KG1 (cell line): ENCODE measurements around the gene PARP12.

ENCODE experiments used
- DNase-seq: peaks from one replicate; lab custom pipeline; 2025; lab: John Stamatoyannopoulos, UW

PARP12 gene

DNA sequence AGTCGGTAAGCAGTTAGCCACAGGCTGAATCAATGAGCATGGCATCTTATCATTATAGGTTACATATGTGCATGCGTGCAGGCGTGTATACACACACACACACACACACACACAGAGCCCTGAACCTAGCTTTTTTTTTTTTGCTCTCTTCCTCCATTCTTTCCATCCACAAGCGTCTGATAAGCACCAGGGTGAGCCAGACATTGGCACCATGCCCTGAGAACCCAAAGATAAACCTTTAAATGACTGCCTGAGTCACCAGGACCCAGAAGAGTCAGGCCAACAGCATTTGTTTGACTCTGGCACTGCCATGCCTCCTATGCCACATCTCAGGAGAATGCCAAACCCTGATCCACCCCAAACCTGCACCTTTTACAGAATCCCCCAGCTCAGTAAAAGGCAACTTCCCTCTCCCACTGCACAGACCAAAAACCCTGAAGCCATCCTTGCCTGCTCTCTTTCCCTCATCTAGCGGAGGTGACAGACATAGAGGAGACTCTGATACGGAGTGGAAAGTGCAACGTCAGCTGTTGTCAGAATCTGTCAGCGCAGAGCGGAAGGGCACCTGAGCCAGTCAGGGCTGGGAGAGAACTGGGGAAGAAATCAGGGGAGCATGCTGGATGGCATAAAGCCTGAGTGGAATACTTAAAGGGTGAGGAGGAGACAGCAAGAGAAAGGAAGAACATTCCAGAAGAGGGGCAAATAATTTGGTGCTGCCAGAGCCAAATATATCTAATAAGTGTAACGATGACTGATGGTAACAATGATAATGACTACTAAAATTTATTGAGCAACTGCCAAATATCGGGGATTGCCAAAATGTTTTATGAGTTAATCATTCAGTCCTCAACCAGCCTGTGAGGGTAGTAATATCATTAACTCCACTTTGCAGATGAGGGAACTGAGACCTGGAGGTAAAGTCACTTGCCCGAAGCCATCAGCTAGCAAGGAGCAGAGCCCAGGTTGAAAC lies 3.2 kb downstream of the PARP12 start:
- no peak for DNase-seq

DNA sequence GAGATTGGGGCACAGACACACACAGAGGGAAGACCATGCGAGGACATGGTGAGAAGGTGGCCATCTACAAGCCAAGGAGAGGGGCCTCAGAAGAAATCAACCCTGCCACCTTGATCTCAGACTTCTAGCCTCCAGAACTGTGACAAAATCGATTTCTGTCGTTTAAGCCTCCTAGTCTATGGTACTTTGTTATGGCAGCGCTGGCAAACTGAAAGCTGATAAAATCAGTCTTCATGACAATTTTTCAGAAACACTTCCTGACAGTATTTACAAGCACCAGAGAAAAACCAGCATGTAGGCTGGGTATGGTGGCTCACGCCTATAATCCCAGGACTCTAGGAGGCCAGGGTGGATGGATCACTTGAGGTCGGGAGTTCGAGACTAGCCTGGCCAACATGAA lies 4.2 kb downstream of the PARP12 start:
- DNase-seq: no peak

DNA sequence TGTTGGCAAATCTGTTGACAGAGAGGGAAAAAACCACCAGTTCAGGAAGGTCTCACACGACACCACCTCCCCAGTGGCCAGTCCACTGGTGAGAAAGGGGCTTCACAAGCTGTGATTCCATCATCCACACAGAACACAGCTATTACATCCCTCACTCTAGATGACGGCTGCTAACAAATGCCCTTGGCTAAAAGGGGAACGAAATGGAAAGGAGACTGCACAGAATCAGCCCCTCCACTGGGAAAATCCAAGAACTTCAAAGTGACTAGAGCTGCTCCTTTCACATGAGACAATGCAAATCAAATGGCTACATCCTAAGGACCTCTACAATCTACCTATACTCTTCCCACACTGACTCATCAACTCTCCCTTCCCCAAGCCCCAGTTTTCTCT lies 5.6 kb downstream of the PARP12 start:
- no peak for DNase-seq

DNA sequence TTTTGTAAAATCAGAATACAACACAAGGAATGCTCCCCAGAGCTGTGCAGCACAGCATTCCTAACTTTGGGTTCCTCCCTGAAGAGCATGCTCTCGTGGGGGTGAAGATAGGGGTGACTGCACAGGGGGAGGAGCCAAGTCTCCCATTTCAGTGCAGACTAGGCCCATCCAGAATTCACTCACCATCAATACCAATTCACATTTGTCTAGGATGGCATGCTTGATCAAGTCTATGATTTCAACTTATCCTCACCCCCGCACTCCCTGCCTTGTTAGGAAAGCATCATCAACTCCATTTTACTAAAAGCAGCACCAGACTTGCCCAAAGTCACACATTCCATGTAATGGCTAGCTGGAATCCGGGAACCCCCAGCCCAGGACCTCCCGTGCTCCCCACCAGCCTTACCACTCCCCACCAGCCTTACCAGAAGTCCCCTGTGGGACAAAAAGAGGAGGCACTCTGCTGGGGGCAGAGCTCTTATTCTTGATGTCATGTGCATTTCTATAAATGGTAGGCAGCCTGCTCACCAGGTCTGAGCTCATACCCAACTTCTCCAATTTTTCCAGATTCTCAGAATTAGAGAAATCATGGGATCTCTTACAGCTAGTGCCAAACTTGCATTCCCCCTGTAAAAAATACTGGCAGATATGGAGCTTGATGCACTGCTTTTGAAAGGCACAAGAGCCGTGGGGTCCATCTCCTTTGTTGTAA lies 6.2 kb downstream of the PARP12 start:
- DNase-seq: no peak

GRCh38 chr7:140055833-140056232 lies 6.9 kb downstream of the PARP12 start:
- no peak for DNase-seq

- DNase-seq: no peak
Observed at GRCh38 chr7:140054751-140055150, 8.0 kb downstream of the PARP12 start.

DNA sequence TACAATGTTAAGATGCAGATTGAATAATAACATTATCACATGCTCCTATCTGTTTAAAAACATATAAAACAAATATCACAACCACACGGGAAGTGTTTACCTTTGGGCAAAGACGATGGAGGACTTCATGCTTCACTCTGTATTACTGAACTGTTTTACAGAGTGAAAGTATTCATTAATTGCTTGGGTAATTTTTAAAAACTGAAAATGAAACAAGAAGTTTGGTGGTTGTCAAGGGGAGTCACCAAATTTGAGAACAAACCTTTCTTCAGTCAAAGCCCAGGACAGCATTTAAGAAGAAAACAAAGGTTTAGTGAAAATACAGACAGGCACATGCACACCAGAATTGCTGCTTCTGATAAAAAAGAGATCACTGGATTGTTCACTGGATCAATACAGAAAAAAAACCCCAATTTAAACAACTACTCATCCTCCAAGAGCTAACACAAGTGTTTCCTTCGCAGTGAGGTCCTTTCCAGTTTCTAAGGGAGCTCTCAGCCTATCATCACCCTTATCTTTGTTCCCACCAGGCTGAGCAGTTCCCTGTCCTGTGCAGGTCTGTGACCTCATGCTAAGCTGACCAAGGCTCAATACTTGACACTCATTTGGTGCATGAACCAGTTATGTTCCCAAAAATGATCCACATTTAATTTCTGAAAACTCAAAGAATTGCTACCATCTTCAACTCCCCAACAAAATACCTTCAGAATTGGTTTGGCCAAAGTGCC lies 8.8 kb downstream of the PARP12 start:
- DNase-seq: no peak

- no peak for DNase-seq
Observed at GRCh38 chr7:140051820-140052219, 10.9 kb downstream of the PARP12 start.

DNA sequence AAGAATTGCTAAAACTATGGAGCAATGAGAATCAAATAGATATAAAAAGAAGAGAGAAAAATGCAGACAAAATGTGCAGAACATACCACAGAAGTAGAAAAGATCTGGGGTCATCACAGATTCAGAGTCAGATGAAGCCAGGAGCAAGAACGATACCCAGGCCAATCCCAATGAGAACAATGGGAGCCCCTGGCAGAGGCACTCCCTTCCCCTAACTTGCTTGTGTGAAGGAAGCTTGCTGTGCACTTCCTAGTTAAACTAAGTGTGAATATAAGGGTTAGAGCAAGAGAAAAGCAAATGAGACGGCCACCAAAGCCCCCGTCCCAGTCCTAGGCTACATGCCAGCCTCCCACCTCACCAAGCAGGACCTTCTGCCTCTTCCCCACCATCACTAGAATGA lies 12.7 kb downstream of the PARP12 start:
- no peak for DNase-seq

- DNase-seq: no peak
Observed at GRCh38 chr7:140049339-140050024, 13.3 kb downstream of the PARP12 start.

GRCh38 chr7:140048989-140049338 lies 13.8 kb downstream of the PARP12 start:
- no peak for DNase-seq

DNA sequence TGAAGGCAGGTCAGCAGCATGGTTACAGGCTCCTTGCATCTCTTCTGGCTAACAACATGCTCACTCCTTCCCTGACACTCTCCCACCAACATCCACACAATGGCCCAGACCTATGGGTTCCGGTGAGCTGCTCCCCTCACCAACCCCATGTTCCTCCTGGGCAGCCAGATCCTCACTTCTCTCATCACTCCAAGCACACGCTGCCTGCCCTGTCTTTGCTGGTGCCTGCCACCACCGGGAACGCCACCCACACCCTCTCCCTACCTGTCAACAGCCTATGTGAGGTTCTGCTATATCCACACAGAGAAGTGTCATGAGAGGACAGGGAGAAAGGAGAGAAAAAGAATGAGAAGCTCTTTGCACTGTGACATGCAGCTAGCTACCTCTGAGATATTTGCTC lies 14.6 kb downstream of the PARP12 start:
- no peak for DNase-seq

GRCh38 chr7:140047197-140047596 lies 15.6 kb downstream of the PARP12 start:
- no peak for DNase-seq

DNA sequence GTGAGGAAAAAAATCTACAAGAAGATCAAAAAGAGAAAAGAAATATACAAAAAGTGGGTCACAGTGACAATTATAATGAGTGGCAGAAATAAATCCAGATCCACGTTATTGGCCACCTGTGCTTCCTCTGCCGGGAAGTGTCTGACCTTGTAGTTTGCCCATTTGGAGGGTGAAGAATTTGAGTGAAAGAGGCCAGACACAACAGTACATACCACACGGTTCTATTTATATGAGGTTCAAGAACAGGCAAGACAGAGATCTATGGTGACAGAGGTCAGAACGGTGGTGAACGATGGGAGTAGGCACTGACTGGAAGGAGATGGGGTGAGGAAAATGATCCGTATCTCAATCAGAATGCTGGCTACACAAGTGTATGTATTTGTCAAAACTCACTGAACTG lies 17.1 kb downstream of the PARP12 start:
- no peak for DNase-seq

DNA sequence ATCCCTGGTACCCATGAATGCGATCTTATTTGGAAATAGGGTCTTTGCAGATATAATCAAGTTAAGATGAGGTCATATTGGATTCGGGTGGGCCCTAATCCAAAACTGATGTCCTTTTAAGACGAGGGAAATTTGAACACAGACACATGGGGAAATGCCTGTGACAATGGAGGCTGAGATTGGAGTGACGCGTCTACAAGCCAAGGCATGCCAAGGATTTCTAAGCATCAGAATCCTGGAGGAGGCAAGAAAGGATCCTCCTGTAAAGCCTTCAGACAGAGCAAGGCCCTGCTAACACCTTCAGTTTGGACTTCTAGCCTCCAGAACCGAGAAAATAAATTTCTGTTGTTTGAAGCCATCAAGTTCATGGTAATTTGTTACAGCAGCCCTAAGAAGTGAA lies 18.5 kb downstream of the PARP12 start:
- DNase-seq: no peak

DNA sequence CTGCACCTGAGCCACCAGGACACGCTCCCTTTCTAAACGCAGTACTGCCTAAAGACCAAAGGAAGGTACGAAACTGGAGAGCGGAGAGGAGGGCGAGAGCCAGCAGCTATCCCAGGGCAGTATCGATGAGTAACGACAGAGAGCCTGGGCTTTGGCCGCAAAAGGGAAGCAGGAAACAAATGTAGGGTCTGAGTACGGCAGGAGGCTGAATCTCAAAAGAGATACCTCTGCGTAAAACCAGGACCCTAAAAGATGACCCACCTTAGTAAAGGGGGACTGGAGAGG lies 20.4 kb downstream of the PARP12 start:
- no peak for DNase-seq

- DNase-seq: no peak
Observed at GRCh38 chr7:140041659-140042385, 20.9 kb downstream of the PARP12 start.

- DNase-seq: no peak
Observed at GRCh38 chr7:140039896-140040295, 22.9 kb downstream of the PARP12 start.

DNA sequence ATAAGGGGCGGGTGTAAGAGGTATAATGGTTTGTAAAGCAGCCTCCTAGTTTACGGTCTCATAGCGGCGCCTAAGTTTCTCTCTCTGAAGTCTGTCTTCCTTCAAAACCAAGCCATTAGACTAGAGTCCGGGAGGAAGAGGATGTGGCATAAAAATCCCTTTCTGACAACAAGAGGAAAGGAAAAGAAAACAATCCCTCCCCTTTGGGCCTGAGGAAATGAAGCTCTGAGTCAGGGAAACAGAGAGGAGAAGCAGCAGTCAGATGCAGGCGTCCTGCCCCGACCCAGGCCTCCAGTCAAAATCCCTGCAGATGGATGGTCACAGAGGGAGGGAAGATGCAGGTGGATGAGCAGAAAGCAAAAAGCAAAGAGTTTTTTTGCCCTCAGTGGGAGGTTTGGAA lies 23.7 kb downstream of the PARP12 start:
- DNase-seq: no peak

DNA sequence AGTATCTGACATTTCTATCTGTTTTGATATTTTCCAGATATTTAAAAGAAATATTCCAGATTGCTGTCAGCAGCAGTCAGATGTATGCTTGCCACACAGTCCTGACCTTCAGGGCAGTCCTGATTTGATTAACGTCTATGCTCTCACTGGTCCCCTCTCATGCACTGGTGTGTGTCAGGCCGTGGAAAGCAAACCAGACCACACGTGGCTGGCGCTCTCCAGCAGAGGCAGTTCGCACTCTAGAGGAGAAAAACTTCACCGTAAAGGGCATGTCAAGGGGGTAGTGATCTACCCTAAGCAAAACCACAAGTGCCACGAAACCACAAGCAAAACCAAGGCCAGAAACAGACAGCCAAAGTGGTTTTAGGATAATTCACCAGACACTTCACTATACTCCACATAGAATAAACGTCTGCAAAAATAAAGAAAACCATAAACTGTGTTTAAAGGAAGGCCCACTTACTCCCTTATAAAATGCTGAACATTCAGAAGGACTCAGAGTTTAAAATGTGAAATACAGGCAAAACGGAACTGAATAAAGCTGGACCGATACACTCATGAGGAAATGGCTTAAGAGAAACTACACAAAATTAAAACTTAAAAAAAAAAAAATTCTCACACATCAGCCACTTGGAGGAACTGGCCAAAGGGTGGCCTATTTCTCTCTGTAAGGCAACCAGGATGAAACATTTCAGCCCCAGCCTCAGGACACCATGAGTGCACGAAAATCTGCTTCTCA lies 26.4 kb downstream of the PARP12 start:
- no peak for DNase-seq
